Fibroblast of lung (primary cell): ENCODE measurements around the gene CABCOCO1.

Experiments used
- CTCF ChIP-seq, 2 donors: IDR thresholded peaks in 1 of 2; conservative IDR thresholded peaks in 1 of 2; 1 replicate in 1 of 2; 2 replicates in 1 of 2; pipeline ENCODE4 v1.5.1; 2011 to 2012; ENCODE audit warnings: low read length in 2 of 2, control low read depth in 1 of 2, inconsistent platforms in 1 of 2, low read depth in 1 of 2, mild to moderate bottlenecking in 1 of 2
- EZH2 ChIP-seq: IDR thresholded peaks from 2 replicates; pipeline ENCODE4 v1.5.1; 2012; ENCODE audit warnings: low read length, control low read depth, mild to moderate bottlenecking; ENCODE audit errors: missing control alignments

- peak in 1 of 2 donors; percentile 28 for TF ChIP-seq CTCF (conservative IDR thresholded peaks at IDR 0.05 in 1 of 2, IDR thresholded peaks at IDR 0.05 in 1 of 2; ENCODE audit: low read depth in 1 of 2, low read length in 2 of 2)
- no peak for TF ChIP-seq EZH2
Measured at GRCh38 chr10:61701055-61701705, 38.5 kb downstream of the CABCOCO1 start.
